GM18909 (cell line): Measurements from ENCODE around the gene RBM34.
A peak's percentile ranks its signal among the peaks of the same experiment; 100 is the strongest.
"Not testable (repeated sequence)": the region's sequence is repeated elsewhere in the genome, so short reads cannot be mapped to it uniquely, and the experiment has no call there.

Experiments
- ATAC-seq: cut with Tn5 transposase; IDR thresholded peaks from one replicate; pipeline ENCODE4 v1.9.1; 2021; ENCODE audit warnings: mild to moderate bottlenecking; ENCODE audit not compliant: unreplicated experiment, poor library complexity

RBM34 gene

GRCh38 chr1:235160957-235161684 lies at the start of gene RBM34:
Gene RBM34, minus strand, starts transcription at chr1:235161250. Its CDS starts 24 bp downstream, at chr1:235161226.
- ATAC-seq, result peak; percentile 97

- ATAC-seq, result no peak
Measured at GRCh38 chr1:235207209-235207565, 46.1 kb upstream of the RBM34 start.

DNA sequence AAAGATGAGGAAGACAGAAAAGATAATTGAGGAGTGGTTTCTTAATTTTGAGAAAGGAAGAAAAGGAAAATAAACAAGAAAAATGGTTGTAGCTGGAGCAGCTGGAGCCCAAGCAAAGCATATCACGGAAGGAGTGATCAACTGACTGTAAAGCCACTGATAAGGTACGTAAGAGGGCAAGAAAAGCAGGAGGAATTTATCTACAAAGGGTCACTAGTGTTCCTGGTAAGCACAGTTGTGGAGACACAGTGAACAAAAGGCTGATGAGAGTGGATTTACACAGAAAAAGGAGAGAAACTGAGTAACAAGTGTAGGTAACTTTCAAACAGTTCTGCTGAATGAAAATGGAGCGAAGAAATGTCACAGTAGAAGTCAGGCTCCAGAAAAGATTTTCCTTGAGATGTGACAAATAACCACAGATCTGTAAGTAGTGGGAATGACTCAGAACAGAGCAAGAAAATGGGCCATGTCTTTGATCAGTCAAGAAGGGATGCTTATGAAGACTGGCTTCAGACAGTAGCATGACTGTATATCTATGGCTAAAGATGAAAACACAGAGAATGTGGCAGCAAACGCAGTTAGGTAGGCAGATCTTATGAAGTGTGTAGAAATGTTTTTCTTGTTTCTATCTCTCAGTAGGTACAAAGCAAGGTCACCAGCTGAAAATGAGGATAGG lies 45.6 kb upstream of the RBM34 start:
- ATAC-seq, result no peak

- ATAC-seq, result no peak
Measured at GRCh38 chr1:235205687-235206086, 44.6 kb upstream of the RBM34 start.

GRCh38 chr1:235203428-235203827 lies 42.4 kb upstream of the RBM34 start:
- ATAC-seq, result no peak

DNA sequence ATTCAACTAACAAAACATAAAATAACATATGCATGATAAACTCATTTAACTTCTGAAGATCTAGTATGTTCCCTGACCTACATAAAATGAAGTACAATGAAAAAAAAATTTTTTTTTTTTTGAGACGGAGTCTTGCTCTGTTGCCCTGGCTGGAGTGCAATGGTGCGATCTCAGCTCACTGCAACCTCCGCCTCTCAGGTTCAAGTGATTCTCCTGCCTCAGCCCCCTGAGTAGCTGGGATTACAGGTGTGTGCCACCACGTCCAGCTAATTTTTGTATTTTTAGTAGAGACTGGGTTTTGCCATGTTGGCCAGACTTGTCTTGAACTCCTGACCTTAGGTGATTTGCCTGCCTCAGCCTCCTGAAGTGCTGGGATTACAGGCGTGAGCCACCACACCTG lies 41.4 kb upstream of the RBM34 start:
- not testable (repeated sequence) for ATAC-seq

GRCh38 chr1:235199441-235199840 lies 38.4 kb upstream of the RBM34 start:
- ATAC-seq, result no peak

- no peak for ATAC-seq
Measured at GRCh38 chr1:235190431-235190830, 29.4 kb upstream of the RBM34 start.

- ATAC-seq, result no peak
Measured at GRCh38 chr1:235187316-235187715, 26.3 kb upstream of the RBM34 start.

- ATAC-seq, result no peak
Measured at GRCh38 chr1:235181561-235182245, 20.7 kb upstream of the RBM34 start.

- no peak for ATAC-seq
Measured at GRCh38 chr1:235180916-235181460, 19.9 kb upstream of the RBM34 start.

GRCh38 chr1:235176486-235176885 lies 15.4 kb upstream of the RBM34 start:
- ATAC-seq, result no peak

- no peak for ATAC-seq
Measured at GRCh38 chr1:235169986-235170385, 8.9 kb upstream of the RBM34 start.

DNA sequence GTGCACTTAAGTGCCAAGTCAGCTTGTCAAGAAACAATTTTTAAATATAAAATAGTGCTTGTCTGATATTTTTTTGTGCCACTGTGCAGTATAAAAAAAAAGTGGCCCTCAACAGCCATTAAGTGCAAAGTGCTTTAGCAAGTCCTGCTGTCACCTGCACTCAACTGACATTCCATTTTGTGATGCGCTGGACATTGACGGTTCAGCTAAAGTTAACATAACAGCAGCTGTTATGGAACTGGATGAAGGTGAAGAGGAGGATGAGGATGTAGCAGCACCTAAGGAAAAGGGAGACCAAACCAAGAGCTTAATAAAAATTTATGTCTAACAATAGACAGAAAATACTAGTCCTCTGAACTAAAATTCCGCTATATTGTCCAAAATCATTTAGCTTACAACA lies 7.3 kb upstream of the RBM34 start:
- ATAC-seq, result no peak

GRCh38 chr1:235161685-235162327 lies 756 bp upstream of the RBM34 start:
- no peak for ATAC-seq

DNA sequence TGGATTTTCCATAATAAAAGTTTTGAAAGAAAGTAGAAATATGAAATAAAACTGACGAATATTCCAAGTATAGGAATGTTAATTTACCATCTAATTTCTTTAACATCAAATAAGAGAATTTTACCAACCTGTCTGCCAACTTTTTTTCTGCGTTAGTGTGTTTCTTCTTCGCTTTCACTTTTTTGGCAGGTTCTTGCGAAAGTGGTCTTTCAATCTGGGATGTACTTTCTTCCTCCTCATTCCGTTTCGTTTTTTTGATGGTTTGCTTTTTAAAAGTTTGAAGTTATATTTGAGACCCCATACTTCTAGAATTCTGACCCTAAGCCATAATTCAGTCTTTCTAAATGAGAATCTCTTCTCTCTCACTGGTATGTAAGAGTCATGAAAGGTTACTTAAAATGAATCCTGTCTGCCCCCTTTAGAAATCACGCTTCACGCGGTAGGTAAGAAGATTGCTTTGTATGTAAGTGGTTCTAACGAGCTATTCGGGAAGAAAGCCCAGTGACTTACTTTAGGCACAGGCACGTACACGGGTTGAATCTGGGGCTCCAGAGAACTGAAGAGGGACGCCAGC lies 580 bp downstream of the RBM34 start:
- peak; percentile 39 for ATAC-seq

GRCh38 chr1:235159930-235160329 lies 1.1 kb downstream of the RBM34 start:
- not testable (repeated sequence) for ATAC-seq

GRCh38 chr1:235159284-235159683 lies 1.8 kb downstream of the RBM34 start:
- not testable (repeated sequence) for ATAC-seq

GRCh38 chr1:235158680-235159079 lies 2.4 kb downstream of the RBM34 start:
- ATAC-seq, result no peak

- ATAC-seq, result no peak
Measured at GRCh38 chr1:235157150-235157549, 3.9 kb downstream of the RBM34 start.
